BLaER1 treated with 17β-estradiol and CSF1 and Interleukin-3, amounts not matched to agents 10 nM and 100 nM (cell line): ENCODE data around the gene ECI1.

Experiments used
- H3K27ac ChIP-seq, 11 experiments: shearing (Covaris generic); formaldehyde crosslinking; 2 replicates each; pipeline ENCODE4 v1.8.1; 2022
- H3K27me3 ChIP-seq, 11 experiments: shearing (Covaris generic); formaldehyde crosslinking; 2 replicates each; pipeline ENCODE4 v1.8.1; 2022
- H3K36me3 ChIP-seq, 11 experiments: shearing (Covaris generic); formaldehyde crosslinking; 2 replicates each; pipeline ENCODE4 v1.8.1; 2022
- H3K4me1 ChIP-seq, 10 experiments: shearing (Covaris generic); formaldehyde crosslinking; 2 replicates each; pipeline ENCODE4 v1.8.1; 2022
- H3K4me2 ChIP-seq, 11 experiments: shearing (Covaris generic); formaldehyde crosslinking; 2 replicates each; pipeline ENCODE4 v1.8.1; 2022
- H3K4me3 ChIP-seq, 10 experiments: shearing (Covaris generic); formaldehyde crosslinking; 2 replicates each; pipeline ENCODE4 v1.8.1; 2022
- H3K9ac ChIP-seq, 11 experiments: shearing (Covaris generic); formaldehyde crosslinking; 2 replicates each; pipeline ENCODE4 v1.8.1; 2022
- H3K9me3 ChIP-seq, 11 experiments: shearing (Covaris generic); formaldehyde crosslinking; replicated peaks in 1 of 11; 2 replicates each; pipeline ENCODE4 v1.8.1; 2022
- H4K20me1 ChIP-seq, 11 experiments: shearing (Covaris generic); formaldehyde crosslinking; 2 replicates each; pipeline ENCODE4 v1.8.1; 2022
- Cebpa-rat ChIP-seq, 11 experiments: shearing (Covaris generic); IDR thresholded peaks; 2 replicates each; pipeline ENCODE4 v1.8.1; 2022

Gene ECI1

DNA sequence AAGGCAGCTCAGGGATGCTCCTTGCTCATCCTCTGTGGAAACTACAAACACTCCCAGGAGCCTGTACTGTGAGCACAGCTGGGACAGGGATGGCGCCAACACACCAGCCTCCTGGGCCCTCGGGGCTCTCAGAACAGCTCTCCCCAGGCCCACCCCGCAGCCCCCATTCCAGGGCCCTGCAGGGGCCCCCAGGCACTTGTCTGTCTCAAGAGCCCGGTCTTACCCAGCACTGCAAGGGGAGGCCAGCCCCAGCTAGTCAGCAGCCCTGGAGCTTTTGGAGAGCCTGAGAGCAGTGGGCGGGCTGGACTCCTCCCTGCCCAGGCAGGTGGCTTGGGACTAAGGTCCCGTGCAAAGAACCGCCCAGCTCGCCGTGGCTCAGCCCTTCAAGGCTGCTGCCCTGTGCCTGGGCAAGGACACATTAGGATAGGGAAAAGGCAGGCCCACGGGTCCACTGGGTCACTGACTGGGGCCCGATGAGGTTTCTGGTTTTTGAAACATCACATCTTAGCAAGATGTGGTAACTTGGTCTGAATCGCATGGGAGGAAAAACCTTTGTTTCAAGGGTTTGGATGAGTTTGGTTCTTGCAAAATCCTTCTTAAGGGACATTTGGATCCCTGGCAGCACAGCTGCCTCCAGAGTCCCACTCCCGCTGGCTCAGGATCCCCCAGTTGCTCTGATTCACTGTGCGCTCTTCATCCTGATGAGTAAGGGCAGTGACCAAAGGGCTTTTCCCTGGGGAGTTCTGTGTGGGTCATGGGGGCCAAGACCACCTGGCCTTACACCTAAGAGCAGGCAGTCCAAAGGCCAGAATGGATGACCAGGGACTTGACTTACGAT lies 12.3 kb downstream of the ECI1 start:
- Histone ChIP-seq H3K36me3 (peaks cover 42 to 88% (median 68%) of the 10 kb centered on the region in 11 experiments), H3K9me3 (no peaks in the 10 kb centered on the region), H3K27ac (no peak overlapping the region), H3K4me1 (peaks cover 3 to 18% (median 13%) of the 10 kb centered on the region in 10 experiments), H3K9ac (peak overlapping the region in 1 of 11 experiments; percentile 8; a peak in 1 of 22 replicates), H3K4me3 (no peak overlapping the region), H3K27me3 (peaks cover 19 to 37% (median 25%) of the 10 kb centered on the region in 11 experiments), H4K20me1 (peaks cover 18 to 91% (median 77%) of the 10 kb centered on the region in 11 experiments; a peak in 21 of 22 replicates), H3K4me2 (no peak overlapping the region)
- no peak for TF ChIP-seq Cebpa-rat (IDR thresholded peaks at IDR 0.05)

DNA sequence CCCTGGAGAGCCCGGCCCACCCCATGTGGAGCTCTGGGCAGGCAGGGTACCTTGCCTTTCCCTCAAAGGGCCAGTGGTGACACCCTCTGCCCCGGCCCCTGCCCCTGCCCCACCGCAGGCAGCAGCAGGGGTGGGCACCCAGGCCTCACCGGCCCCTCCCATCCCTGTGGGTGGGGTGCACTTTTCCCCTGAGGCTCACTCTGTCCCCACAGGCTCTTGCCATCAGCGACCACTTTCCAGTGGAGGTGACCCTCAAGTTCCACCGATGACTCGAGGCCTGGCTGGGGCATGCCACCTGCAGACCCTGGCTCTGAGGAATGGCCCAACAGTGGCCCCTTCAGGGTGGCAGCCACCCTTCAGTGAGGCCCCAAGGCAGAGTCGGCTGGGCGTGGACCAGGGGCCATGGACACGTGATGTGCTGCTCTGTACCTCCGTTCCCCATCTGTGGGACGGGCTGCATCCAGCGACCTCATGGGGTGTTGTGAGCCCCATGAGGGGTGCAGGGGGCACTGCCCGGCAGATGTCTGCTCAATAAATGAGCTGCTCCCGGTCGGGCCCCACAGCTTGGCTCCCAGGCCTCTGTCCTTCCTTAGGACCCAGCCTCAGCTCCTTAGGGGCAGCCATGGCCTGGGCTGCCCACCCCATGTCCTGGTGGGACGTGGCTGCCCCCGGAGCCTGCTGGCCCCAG lies 13.1 kb downstream of the ECI1 start:
- peaks cover 21 to 91% (median 77%) of the 10 kb centered on the region in 11 experiments; a peak in 21 of 22 replicates for H4K20me1 ChIP-seq
- peaks cover 19 to 37% (median 25%) of the 10 kb centered on the region in 11 experiments for H3K27me3 ChIP-seq
- TF ChIP-seq Cebpa-rat (IDR thresholded peaks at IDR 0.05), result no peak
- peak overlapping the region in 1 of 11 experiments; percentile 8; a peak in 1 of 22 replicates for H3K9ac ChIP-seq
- H3K4me2 ChIP-seq, result no peak overlapping the region
- no peak overlapping the region for H3K27ac ChIP-seq
- no peaks in the 10 kb centered on the region for H3K9me3 ChIP-seq
- H3K4me1 ChIP-seq, result peaks cover 7 to 19% (median 13%) of the 10 kb centered on the region in 10 experiments
- H3K36me3 ChIP-seq, result peaks cover 42 to 88% (median 68%) of the 10 kb centered on the region in 11 experiments
- no peak overlapping the region for H3K4me3 ChIP-seq

DNA sequence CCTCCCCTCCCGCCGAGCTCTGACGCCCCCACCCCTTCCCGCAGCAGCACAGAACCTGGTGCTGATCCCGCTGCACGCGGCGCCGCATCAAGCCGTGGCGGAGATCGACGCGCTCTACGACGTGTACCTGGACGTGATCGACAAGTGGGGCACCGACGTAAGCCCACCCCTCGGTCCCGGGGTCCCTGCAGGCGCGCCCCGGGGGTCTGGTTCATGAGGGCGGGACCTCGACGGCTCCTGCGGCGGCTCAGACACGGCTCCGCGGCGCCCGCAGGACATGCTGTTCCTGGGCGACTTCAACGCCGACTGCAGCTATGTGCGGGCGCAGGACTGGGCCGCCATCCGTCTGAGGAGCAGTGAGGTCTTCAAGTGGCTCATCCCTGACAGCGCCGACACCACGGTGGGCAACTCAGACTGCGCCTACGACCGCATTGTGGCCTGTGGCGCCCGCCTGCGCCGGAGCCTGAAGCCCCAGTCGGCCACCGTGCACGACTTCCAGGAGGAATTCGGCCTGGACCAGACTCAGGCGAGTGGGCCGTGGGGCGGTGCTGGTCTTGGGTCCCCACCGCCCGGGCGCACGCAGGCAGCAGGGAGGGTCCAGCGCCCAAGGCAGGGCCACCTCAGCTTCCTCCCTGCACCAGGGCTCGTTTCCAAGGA lies 13.8 kb downstream of the ECI1 start:
- Histone ChIP-seq H3K4me3 (no peak overlapping the region), H3K27ac (no peak overlapping the region), H3K4me2 (no peak overlapping the region), H3K9ac (no peak overlapping the region), H3K27me3 (peaks cover 19 to 37% (median 25%) of the 10 kb centered on the region in 11 experiments), H3K36me3 (peaks cover 42 to 88% (median 68%) of the 10 kb centered on the region in 11 experiments), H4K20me1 (peaks cover 16 to 91% (median 75%) of the 10 kb centered on the region in 11 experiments; a peak in 21 of 22 replicates), H3K4me1 (peaks cover 3 to 16% (median 12%) of the 10 kb centered on the region in 10 experiments), H3K9me3 (no peaks in the 10 kb centered on the region)
- no peak for TF ChIP-seq Cebpa-rat (IDR thresholded peaks at IDR 0.05)

- no peak overlapping the region for H3K27ac ChIP-seq
- TF ChIP-seq Cebpa-rat (IDR thresholded peaks at IDR 0.05), result no peak
- H4K20me1 ChIP-seq, result peaks cover 16 to 91% (median 74%) of the 10 kb centered on the region in 11 experiments; a peak in 21 of 22 replicates
- H3K4me3 ChIP-seq, result no peak overlapping the region
- peaks cover 19 to 37% (median 25%) of the 10 kb centered on the region in 11 experiments for H3K27me3 ChIP-seq
- no peak overlapping the region for H3K9ac ChIP-seq
- H3K4me2 ChIP-seq, result no peak overlapping the region
- peaks cover 0 to 16% (median 11%) of the 10 kb centered on the region in 10 experiments; a peak in 12 of 20 replicates for H3K4me1 ChIP-seq
- H3K9me3 ChIP-seq, result no peaks in the 10 kb centered on the region
- H3K36me3 ChIP-seq, result peaks cover 43 to 88% (median 68%) of the 10 kb centered on the region in 11 experiments
Observed at GRCh38 chr16:2237102-2237482, 14.3 kb downstream of the ECI1 start.

DNA sequence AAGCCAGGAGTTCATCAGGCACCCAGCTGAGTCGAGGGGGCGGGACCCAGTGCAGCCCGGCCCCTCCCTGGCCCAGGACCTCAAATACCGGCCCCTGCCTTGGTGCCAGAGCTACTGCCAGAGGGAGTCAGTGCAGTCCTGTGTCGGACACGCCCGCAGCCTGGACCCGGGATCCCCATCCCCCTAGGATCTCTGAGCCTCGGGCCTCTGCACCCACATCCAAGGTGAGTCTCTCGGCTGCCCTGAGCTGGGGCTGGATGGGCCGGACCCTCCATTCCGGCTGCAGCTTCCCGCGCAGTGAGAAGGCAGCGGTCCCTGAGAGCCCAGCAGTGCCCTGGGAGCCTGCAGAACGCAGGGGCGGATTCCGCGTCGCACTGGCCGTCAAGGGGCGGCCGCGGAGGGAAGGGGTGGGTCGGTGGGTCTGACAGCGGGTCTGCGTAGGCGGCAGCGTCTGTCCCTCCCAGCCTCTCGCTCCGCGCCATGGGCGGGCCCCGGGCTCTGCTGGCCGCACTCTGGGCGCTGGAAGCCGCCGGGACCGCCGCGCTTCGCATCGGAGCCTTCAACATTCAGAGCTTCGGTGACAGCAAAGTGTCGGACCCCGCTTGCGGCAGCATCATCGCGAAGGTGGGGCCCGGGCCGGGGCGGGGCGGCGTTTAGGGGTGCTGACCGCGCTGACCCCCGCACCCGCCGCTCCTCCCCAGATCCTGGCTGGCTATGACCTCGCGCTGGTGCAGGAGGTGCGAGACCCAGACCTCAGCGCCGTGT lies 14.9 kb downstream of the ECI1 start, which contains the start of gene DNASE1L2:
DNASE1L2 (plus strand) TSS at position 108 of the 765 bp plus-strand sequence; CDS start at position 481, 373 bp downstream.
- Histone ChIP-seq H3K4me1 (peaks cover 0 to 16% (median 11%) of the 10 kb centered on the region in 10 experiments; a peak in 12 of 20 replicates), H3K4me2 (no peak within 1 kb of the TSS), H3K27ac (no peak within 1 kb of the TSS), H3K27me3 (peaks cover 19 to 37% (median 25%) of the 10 kb centered on the region in 11 experiments), H3K9me3 (no peaks in the 10 kb centered on the region), H3K9ac (no peak within 1 kb of the TSS), H3K36me3 (peaks cover 48 to 89% (median 70%) of the 10 kb centered on the region in 11 experiments), H4K20me1 (peaks cover 16 to 92% (median 78%) of the 10 kb centered on the region in 11 experiments; a peak in 21 of 22 replicates), H3K4me3 (no peak within 1 kb of the TSS)
- TF ChIP-seq Cebpa-rat (IDR thresholded peaks at IDR 0.05), result no peak

DNA sequence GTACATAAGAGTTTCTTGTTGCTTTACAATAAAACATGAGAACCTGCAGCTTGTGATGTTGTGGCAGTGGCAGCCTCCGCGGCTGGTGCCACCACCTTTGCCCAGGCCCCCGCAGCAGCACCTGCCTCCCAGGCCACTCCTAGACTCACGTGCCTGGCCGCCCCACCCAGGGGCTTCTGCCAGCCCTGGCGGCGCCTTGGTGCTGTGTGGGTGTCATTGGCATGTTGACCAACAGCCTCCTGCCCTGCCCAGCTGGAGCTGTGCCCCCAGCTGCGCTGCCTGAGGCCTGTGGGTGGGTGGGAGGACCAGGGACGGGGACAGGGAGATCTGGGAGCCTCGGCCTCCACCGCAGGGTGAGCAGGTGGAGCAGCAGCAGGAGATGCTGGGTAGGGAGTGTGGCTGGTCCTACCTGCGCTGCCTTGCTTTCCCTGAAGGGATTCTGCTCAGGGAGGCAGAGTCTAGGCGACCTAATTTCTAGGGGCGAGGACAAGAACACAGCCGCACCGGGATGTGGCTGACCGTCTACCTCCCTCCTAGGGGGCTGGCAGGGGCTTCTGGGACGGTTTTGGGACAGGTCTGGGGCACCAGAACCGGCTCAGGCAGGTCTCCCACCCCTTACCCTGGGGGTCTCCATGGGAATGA lies 15.6 kb downstream of the ECI1 start:
- no peaks in the 10 kb centered on the region for H3K9me3 ChIP-seq
- no peak overlapping the region for H3K4me2 ChIP-seq
- no peak overlapping the region for H3K9ac ChIP-seq
- peaks cover 19 to 98% (median 86%) of the 10 kb centered on the region in 11 experiments; a peak in 21 of 22 replicates for H4K20me1 ChIP-seq
- peaks cover 1 to 16% (median 11%) of the 10 kb centered on the region in 10 experiments; a peak in 16 of 20 replicates for H3K4me1 ChIP-seq
- H3K36me3 ChIP-seq, result peaks cover 56 to 93% (median 76%) of the 10 kb centered on the region in 11 experiments
- H3K4me3 ChIP-seq, result no peak overlapping the region
- TF ChIP-seq Cebpa-rat (IDR thresholded peaks at IDR 0.05), result no peak
- no peak overlapping the region for H3K27ac ChIP-seq
- H3K27me3 ChIP-seq, result peaks cover 19 to 37% (median 25%) of the 10 kb centered on the region in 11 experiments

DNA sequence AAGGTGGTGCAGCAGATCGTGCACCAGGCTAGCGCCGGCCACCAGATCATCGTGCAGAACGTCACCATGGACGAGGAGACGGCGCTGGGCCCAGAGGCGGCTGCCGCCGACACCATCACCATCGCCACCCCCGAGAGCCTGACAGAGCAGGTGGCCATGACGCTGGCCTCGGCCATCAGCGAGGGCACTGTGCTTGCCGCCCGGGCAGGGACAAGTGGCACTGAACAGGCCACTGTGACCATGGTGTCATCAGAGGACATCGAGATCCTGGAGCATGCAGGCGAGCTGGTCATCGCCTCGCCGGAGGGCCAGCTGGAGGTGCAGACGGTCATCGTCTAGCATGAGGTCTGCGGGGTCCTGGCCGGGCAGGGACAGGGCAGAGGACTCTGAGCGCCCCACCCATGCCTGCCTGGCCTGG lies 16.1 kb downstream of the ECI1 start:
- H4K20me1 ChIP-seq, result peaks cover 23 to 98% (median 91%) of the 10 kb centered on the region in 11 experiments; a peak in 21 of 22 replicates
- peaks cover 60 to 95% (median 80%) of the 10 kb centered on the region in 11 experiments for H3K36me3 ChIP-seq
- H3K27me3 ChIP-seq, result peaks cover 19 to 37% (median 25%) of the 10 kb centered on the region in 11 experiments
- H3K4me3 ChIP-seq, result no peak overlapping the region
- H3K9ac ChIP-seq, result no peak overlapping the region
- H3K4me1 ChIP-seq, result peaks cover 7 to 16% (median 11%) of the 10 kb centered on the region in 10 experiments; a peak in 18 of 20 replicates
- no peaks in the 10 kb centered on the region for H3K9me3 ChIP-seq
- TF ChIP-seq Cebpa-rat (IDR thresholded peaks at IDR 0.05), result no peak
- no peak overlapping the region for H3K27ac ChIP-seq
- no peak overlapping the region for H3K4me2 ChIP-seq
